Thyroid gland (tissue), 4 donors: Measurements from ENCODE around the gene SCN1A. TPM values are rescaled to one million over a fixed set of nuclear protein-coding genes. Genes with fewer than 3 reads are reported as not detected.
A peak's percentile ranks its signal among the peaks of the same experiment; 100 is the strongest.

Experiments
- DNase-seq, 2 donors: peaks; one replicate each; pipeline ENCODE4 v3.0.0-alpha.2; 2019
- H3K27ac ChIP-seq, 3 donors: fragments of 200-600 bp; sonication (generic); 1 replicate in 2 of 3; 2 replicates in 1 of 3; pipeline ENCODE4 v1.5.1; 2016 to 2019; ENCODE audit warnings: mild to moderate bottlenecking in 1 of 3, moderate library complexity in 1 of 3
- H3K27me3 ChIP-seq: fragments of 200-600 bp; sonication (generic); one replicate; pipeline ENCODE4 v1.5.1; 2019
- H3K36me3 ChIP-seq, 2 donors: fragments of 200-600 bp; sonication (generic); one replicate each; pipeline ENCODE4 v1.5.1; 2016 to 2019
- H3K4me1 ChIP-seq, 2 donors: fragments of 200-600 bp; sonication (generic); one replicate each; pipeline ENCODE4 v1.5.1; 2017 to 2019
- H3K4me3 ChIP-seq, 3 donors: fragments of 200-600 bp; sonication (generic); replicated peaks in 1 of 3; 1 replicate in 2 of 3; 2 replicates in 1 of 3; pipeline ENCODE4 v1.5.1; 2016; ENCODE audit warnings: mild to moderate bottlenecking in 1 of 3
- H3K9me3 ChIP-seq: fragments of 200-600 bp; sonication (generic); one replicate; pipeline ENCODE4 v1.5.1; 2017
- POLR2A ChIP-seq, 2 donors: fragments of 450-650 bp; IDR thresholded peaks; one replicate each; pipeline ENCODE4 v1.6.1; 2017; ENCODE audit warnings: antibody characterized with exemption in 2 of 2, mild to moderate bottlenecking in 2 of 2, moderate library complexity in 1 of 2
- WGBS, 2 donors: methylation state at CpG; one replicate each; pipeline ENCODE4 v1.1.5; 2017; 5-methylcytosine and 5-hydroxymethylcytosine counted together
- intact Hi-C: fragments of 100-400 bp; cut with DNase I; formaldehyde crosslinking; loops from one replicate; pipeline ENCODE4 v1.15.1; 2023
- total RNA-seq, 4 donors: library from RNA; depleted of rRNA; stranded (reverse); fragments of >200 nt; gene quantifications; one replicate each; pipeline ENCODE4 v1.2.3, GENCODE V29; 2016
- TF ChIP-seq, protein P1 (sequence below), 6 experiments: fragments of 200-600 bp in 3 of 6; fragments of 450-650 bp in 3 of 6; sonication (generic) in 3 of 6; IDR thresholded peaks; one replicate each; pipeline ENCODE4 v1.5.1; 2016 to 2019; ENCODE audit warnings: antibody characterized with exemption in 6 of 6, mild to moderate bottlenecking in 2 of 6, inconsistent platforms in 1 of 6, moderate library complexity in 1 of 6

Gene SCN1A
- total RNA-seq, 4 donors from 2014 or later = not detected

GRCh38 chr2:166057370-166058164 is 70.3 kb downstream of the SCN1A start:
- H3K36me3 ChIP-seq = no peaks in the 10 kb centered on the region
- no peaks in the 10 kb centered on the region for H3K9me3 ChIP-seq
- H3K27ac ChIP-seq = no peak overlapping the region
- no peaks in the 10 kb centered on the region for H3K27me3 ChIP-seq
- TF ChIP-seq, protein P1, sequence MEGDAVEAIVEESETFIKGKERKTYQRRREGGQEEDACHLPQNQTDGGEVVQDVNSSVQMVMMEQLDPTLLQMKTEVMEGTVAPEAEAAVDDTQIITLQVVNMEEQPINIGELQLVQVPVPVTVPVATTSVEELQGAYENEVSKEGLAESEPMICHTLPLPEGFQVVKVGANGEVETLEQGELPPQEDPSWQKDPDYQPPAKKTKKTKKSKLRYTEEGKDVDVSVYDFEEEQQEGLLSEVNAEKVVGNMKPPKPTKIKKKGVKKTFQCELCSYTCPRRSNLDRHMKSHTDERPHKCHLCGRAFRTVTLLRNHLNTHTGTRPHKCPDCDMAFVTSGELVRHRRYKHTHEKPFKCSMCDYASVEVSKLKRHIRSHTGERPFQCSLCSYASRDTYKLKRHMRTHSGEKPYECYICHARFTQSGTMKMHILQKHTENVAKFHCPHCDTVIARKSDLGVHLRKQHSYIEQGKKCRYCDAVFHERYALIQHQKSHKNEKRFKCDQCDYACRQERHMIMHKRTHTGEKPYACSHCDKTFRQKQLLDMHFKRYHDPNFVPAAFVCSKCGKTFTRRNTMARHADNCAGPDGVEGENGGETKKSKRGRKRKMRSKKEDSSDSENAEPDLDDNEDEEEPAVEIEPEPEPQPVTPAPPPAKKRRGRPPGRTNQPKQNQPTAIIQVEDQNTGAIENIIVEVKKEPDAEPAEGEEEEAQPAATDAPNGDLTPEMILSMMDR (IDR thresholded peaks at IDR 0.05) = peak in 3 of 6 experiments; percentile 15 to 48 (median 20)
- no peak for TF ChIP-seq POLR2A (IDR thresholded peaks at IDR 0.05)
- no peak for DNase-seq
- intact Hi-C loops = no loop called here
- WGBS, 2 donors = 12 to 17% methylated on average over 4 of the region's 4 CpGs
- H3K4me1 ChIP-seq = no peaks in the 10 kb centered on the region
- no peak overlapping the region for H3K4me3 ChIP-seq

DNA sequence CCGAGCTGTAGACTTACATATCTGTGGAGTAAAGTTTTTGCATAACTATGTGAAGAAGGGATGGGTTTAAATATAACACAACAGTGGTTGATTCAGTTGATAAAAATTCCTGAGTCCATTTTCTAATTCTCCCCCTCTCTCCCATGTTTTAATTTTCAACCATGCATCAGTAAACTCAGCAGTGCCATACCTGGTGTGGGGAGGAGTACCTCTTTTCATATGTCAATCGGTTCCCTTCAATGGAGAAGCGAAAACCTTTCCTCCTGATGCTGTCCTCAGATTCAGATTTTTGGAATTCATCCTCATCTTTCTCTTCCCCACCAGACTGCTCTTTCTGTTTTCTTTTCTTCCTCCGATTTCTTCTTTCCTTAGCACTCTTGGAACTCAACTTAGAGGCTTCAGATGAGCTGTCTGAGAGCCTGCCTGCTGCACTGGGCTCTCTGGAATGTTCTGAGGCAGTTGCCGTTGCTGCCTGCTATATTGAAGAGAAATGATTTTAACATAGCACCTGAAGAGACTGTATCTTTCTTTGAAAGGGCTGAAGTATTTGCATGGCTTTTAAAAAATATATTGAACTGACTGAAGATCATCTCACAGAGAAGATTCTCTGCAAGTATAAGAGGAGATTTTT is 82.9 kb downstream of the SCN1A start:
- no peaks in the 10 kb centered on the region for H3K9me3 ChIP-seq
- intact Hi-C loops = no loop called here
- no peaks in the 10 kb centered on the region for H3K36me3 ChIP-seq
- 52 to 61% methylated on average over 5 of the region's 5 CpGs for WGBS, 2 donors
- TF ChIP-seq, protein P1 (IDR thresholded peaks at IDR 0.05) = no peak
- TF ChIP-seq POLR2A (IDR thresholded peaks at IDR 0.05) = no peak
- no peaks in the 10 kb centered on the region for H3K4me1 ChIP-seq
- no peak overlapping the region for H3K4me3 ChIP-seq
- H3K27me3 ChIP-seq = no peaks in the 10 kb centered on the region
- DNase-seq = no peak
- H3K27ac ChIP-seq = no peak overlapping the region

GRCh38 chr2:166042768-166043390 is 84.9 kb downstream of the SCN1A start:
- Histone ChIP-seq H3K4me1 (no peaks in the 10 kb centered on the region), H3K36me3 (no peaks in the 10 kb centered on the region), H3K4me3 (no peak overlapping the region), H3K27me3 (no peaks in the 10 kb centered on the region), H3K27ac (no peak overlapping the region), H3K9me3 (no peaks in the 10 kb centered on the region)
- TF ChIP-seq POLR2A (IDR thresholded peaks at IDR 0.05) = no peak
- TF ChIP-seq, protein P1 (IDR thresholded peaks at IDR 0.05) = no peak
- intact Hi-C loops = no loop called here
- no peak for DNase-seq

- TF ChIP-seq, protein P1 (IDR thresholded peaks at IDR 0.05) = no peak
- no peak for TF ChIP-seq POLR2A (IDR thresholded peaks at IDR 0.05)
- Histone ChIP-seq H3K36me3 (no peaks in the 10 kb centered on the region), H3K27ac (no peak overlapping the region), H3K4me1 (no peaks in the 10 kb centered on the region), H3K27me3 (no peaks in the 10 kb centered on the region), H3K9me3 (no peaks in the 10 kb centered on the region), H3K4me3 (no peak overlapping the region)
- no peak for DNase-seq
- intact Hi-C loops = no loop called here
- 65 to 78% methylated on average over 1 of the region's 1 CpG for WGBS, 2 donors
Observed at GRCh38 chr2:166042356-166042755, 85.5 kb downstream of the SCN1A start.

DNA sequence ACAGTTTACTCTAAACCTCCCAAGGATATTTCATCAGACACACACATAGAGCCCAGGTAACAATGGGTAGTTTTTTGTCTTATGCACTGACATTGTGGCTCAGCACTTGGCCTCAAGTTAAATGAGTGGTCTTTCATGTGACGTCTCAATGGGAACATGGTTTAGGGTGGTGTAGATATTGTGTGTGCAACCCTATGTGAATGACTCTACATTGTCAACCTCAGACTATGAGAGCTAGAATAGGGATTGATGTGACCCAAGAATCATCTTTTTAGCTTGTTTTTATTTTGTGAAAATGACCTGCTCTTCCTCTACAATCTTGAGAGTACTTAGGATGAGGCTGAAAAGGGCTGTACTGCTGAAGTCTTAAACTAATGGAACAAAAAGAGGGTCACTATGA is 86.2 kb downstream of the SCN1A start:
- intact Hi-C loops = no loop called here
- H3K27me3 ChIP-seq = no peaks in the 10 kb centered on the region
- WGBS, 2 donors = 89 to 96% methylated on average over 1 of the region's 1 CpG
- no peaks in the 10 kb centered on the region for H3K9me3 ChIP-seq
- DNase-seq = no peak
- no peak overlapping the region for H3K27ac ChIP-seq
- H3K4me1 ChIP-seq = no peaks in the 10 kb centered on the region
- no peak overlapping the region for H3K4me3 ChIP-seq
- TF ChIP-seq, protein P1 (IDR thresholded peaks at IDR 0.05) = no peak
- TF ChIP-seq POLR2A (IDR thresholded peaks at IDR 0.05) = no peak
- no peaks in the 10 kb centered on the region for H3K36me3 ChIP-seq
